Myocyte (in vitro differentiated cells): ENCODE measurements around the gene CHST12. TPM values are rescaled to one million over a fixed set of nuclear protein-coding genes. Genes with fewer than 3 reads are reported as not detected.
"Not testable (repeated sequence)": the region's sequence is repeated elsewhere in the genome, so short reads cannot be mapped to it uniquely, and the experiment has no call there.

Source experiments
- DNase-seq: peaks from one replicate; pipeline ENCODE4 v3.0.0-alpha.2; 2012; ENCODE audit warnings: low read depth
- total RNA-seq: library from RNA; depleted of rRNA; stranded (reverse); fragments of >200 nt; gene quantifications from 2 replicates; pipeline ENCODE4 v1.2.3, GENCODE V29; 2014

CHST12 gene
- total RNA-seq, 1 donor from 2014 or later, result 6.8 TPM

DNA sequence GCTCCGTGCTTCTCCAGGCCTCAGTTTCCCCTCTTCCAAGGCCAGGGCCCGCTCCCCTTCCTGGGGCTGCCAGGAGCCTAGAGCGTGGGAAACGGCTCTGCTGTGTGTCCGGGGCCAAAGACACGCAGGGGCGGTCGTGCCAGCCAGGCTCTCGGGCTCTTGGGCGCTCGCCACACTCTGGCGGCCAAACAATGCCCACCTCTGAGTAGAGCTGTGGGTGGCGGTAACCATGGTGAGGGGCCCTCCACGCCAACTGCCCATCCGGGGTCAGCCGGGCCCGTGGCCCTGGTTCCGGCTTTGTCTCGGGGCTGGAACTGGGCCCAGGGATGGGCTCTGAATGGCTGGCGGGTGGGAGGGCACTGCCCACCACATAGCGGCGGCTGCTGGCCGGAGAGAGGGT is 56.8 kb downstream of the CHST12 start:
- DNase-seq, result no peak

DNA sequence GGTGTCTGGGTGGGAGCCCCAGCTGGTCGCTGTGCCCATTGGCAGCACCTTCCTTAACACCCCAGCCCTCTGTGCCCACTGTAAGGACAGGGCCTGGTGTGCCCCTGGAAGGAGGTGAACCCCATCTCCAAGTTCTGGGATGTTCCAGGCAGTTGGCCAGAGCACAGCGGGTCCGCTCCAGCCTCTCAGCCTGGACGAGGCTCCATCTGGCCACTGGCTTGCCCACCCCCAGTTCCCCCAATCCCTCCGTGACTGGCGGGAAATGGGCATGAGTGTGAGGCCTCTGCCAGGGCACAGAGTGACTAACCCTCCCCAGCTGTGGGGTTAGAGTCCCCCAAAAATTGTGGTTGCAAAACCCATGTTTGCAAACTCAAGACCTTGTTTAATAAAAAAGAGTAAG is 57.2 kb downstream of the CHST12 start:
- no peak for DNase-seq

DNA sequence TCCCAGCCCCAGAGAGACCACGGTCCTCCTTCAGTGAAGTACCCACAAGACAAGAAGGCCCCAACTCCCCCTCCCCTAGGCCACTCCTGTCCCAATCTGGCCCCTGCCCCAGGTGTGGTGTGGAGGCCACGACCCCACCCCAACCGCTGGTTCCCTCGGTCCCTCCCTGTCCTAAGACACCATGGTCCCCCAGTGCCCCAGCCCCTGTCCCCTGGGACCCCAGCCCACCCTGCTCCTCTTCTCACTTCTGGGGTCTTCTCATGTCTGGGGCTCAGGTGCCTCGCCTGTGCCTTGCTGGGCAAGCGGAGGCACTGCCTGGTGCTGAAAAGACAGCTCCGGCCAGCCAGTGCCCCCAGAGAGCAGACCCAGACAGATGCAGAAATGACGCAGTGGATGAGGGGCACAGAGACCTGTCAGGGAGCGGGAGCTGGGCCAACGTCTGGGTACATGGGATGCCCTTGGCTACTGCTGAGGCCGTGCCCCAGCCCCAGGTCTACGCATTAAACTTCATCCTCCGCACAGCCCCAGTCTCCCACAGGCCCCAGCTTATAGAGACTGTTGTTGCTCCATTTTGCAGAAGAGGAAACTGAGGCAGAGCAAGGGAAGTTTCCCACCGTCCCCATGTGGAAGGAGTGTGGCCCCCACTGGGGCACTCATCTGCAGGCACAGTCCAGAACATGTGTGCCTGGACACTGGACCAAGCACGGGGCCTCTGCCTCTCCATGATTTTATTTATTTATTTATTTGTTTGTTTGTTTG is 58.0 kb downstream of the CHST12 start:
- DNase-seq, result no peak

DNA sequence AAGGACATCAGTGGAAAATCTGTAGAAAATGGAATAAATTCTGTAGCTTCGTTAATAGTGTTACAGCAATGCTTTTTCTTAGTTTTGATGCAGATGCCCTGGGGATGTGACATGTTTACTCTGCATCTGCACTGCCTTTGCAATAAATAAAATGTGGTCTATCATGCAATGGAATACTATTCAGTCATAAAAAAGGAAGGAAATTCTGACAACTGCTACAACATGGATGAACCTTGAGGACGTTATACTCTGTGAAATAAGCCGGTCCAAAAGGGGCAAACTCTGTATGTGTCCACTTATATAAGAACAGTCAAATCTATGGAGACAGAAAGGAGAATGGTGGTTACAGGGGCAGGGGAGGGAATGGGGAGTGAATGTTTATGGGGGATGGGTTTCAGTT is 59.3 kb downstream of the CHST12 start:
- DNase-seq, result no peak

DNA sequence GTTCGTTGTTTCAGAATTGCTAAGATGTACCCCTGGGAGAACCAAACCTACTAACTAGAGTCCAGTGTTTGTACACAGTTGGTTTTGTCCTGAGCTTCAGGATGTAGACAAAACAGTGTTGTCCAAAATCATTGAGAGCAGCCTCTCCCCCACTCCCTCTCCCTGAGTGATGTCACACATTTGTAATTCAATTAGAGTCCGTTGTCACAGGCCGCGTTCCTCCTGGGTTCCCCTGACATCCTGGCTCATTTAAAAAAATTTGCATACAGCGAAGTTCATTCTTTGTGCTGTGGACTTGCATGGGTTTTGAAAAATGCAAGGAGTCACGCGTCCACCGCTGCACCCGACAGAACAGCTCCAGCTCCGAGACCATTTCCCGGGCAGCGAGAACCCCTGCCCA is 62.5 kb downstream of the CHST12 start:
- no peak for DNase-seq

DNA sequence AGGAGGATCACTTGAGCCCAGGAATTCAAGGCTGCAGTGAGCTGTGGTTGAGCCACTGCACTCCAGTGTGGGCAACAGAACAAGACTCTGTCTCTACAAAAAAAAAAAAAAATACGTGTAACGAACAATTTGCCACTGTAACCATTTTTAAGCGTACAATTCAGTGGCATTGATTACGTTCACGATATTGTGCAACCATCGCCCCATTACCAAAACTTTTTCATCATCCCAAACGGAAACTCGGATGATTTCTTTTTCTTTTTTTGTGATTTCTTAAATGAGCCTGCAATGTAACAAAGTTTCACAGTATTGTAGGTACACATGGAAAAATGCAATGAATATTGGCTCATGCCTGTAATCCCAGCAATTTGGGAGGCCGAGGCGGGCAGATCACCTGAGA is 63.3 kb downstream of the CHST12 start:
- no peak for DNase-seq

DNA sequence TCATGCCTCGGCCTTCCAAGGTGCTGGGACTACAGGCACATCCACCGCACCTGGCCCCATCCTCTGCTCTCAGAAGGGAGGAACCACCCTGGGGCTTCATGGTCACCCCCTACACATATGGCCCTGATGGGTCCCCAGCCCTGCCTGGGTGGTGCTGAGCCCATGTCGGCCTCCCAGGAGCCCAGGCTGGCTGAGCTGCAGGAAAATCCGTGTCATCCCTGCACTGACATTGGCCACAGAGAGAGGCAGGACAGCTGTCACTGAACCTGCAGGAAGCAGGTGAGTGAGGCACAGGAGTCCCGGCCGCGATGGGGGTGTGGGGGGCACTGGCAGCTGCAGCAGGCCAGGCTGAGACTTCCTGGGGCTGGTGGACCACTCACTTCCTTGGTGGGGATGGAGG is 64.8 kb downstream of the CHST12 start:
- DNase-seq, result no peak

DNA sequence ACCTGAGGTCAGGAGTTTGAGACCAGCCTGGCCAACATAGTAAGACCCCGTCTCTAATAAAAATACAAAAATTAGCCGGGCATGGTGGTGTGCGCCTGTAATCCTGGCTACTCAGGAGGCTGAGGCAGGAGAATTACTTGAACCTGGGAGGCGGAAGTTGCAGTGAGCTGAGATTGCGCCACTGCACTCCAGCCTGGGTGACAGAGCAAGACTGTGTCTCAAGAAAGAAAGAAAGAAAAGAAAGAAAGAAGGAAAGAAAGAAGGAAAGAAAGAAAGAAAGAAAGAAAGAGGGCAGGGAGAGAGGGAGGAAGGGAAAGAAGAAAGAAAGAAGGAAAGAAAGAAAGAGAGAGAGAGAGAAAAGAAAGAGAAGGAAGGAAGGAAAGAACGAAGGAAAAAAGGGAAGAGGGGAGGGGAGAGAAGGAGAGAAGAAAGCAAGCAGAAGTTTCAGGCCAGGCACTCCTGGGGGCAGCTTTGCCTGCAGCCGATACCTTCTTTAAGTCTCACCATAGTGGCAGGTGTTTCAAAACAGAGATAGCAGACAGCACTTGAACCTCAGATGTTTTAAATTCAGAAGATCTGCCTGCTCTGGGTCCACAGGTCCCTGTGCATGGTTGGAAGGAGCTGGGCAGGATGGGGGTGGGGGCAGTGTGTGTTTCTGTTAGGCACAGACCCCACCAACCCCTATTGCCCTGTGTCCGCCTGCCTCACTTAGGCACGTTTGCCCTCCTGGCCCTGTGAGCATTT is 66.2 kb downstream of the CHST12 start:
- DNase-seq, result not testable (repeated sequence)

DNA sequence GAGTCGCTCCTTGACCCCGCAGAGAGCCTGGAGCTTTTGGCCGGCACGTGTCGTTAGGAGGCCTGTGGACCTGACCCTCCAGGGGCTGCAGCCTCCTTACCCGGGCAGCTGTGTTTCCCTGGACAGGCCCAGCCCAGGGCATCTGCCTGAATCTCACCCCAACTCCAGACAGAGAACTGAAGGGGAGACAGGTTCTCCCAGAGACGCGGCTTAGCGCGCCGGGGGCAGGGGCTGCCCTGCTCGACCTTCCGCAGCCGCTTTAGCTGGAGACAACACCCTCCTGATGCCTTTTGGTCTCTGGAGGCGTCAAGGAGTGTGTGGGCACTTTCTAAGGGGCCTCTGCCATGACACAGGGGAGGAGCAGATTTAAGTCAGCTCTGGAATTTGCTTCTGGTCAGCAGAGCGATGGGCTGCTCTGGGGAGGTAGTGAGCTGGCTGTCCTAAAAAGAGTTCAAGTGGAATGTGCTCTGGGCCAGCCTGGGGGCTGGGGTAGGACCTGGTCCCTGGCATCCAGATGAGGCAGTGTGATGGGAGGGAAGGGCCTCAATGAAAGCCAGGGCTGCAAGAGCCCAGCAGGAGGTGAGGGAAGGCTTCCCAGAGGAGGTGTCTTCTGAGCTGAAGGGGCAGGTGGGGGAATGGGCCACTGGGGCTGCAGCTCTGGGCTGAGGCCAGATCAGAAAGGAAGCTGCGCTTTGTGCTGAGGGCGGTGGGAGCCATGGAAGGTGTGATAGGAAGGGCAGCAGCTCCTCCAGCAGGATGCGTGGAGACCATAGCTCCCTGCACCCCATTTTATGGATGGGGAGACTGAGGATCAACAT is 67.0 kb downstream of the CHST12 start:
- DNase-seq, result no peak

DNA sequence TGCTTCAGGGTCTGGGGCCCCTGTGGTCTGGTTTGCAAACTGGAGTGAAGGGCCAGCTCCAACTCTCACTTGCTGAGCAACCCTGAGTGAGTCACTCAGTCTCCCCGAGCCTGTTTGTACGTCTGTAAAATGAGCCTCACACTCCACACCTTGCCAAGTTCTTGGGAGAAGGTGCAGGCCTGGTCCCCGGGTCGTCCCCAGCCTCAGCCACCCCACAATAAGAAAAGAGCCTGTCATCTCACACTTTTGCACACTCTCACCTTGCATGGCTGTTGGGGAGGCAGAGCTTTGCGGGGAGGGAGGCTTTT is 67.6 kb downstream of the CHST12 start:
- no peak for DNase-seq

DNA sequence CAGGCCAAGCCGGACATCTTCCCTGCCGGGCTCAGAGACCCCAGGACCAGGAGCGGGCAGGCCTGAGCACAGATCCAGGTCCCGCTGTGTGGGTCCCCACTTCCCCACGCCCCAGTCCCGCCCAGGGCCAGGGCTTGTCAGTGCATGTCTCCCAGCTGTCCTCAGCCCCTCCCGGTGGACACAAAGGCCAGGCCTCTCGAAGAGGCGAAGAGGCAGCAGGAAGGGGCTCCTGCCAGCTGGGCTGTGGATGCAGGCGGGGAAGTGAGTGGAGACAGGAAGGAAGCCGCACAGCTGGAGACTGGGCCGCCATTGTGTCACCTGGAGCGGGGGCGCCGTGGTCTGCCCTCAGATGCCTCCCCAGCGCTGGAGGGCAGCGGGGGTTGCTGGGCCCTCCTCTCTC is 68.0 kb downstream of the CHST12 start:
- peak; percentile 41 for DNase-seq

DNA sequence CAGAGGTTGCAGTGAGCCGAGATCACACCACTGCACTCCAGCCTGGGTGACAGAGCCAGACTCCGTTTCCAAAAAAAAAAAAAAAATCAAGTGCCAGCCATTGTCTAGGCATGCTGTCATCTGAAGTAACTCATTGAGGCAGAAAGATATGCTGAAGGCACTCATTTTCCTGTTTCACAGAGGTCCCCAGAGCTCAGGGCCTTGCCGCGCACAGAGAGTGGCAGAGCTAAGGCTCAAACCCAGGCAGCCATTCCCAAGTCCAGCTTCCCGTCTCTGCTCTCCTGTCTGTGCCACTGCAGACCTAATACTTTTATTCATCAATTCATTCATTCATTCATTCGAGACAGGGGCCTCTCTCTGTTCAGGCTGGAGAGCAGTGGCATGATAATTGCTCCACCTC is 69.3 kb downstream of the CHST12 start:
- no peak for DNase-seq

DNA sequence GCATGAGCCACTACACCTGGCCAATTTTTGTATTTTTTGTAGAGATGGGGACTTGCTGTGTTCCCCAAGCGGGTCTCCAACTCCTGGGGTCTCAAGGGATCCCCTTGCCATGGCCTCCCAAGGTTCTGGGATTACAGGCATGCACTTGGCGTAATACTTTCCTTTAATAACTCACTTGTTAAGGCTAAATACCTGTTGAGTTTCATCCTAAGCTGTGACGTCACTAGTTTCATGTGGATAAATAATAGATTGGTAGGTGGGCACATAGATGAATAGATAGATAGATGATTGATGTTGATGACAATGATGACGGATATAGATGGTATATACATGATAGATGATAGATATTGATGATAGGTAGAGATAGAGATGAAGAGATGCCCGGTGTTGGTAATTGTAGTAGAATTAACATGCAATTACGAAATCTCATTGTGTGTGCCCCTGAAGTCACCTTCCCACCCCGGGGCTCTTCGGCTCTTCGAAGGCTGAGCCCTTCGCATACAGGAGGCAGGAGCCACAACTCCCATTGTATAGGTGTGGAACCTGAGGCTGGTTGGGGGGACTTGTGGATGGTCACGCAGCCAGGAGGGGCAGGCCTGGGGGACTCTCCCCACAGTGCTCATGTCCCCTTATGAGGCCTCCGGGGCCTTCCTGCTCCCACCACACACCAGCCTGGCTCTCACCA is 70.2 kb downstream of the CHST12 start:
- no peak for DNase-seq

DNA sequence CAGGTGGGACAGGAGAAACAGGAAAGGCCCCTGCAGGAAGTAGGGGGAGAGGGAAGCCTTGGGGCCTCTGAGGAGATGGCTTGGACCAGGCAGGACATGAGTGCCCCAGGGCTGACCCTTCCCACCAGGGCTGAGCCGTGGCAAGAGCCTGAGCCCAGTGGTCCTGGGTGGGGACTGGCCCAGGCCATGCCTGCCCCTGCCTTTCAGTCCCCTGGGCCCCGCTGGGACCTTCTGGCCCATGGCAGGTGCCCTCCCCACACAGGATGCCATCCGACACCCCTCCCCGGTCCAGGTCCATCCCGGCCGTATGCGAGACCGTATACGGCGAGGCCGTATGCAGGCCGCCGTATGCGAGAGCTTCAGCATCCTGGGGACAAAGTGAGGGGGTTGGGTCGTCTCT is 70.8 kb downstream of the CHST12 start:
- DNase-seq, result no peak

DNA sequence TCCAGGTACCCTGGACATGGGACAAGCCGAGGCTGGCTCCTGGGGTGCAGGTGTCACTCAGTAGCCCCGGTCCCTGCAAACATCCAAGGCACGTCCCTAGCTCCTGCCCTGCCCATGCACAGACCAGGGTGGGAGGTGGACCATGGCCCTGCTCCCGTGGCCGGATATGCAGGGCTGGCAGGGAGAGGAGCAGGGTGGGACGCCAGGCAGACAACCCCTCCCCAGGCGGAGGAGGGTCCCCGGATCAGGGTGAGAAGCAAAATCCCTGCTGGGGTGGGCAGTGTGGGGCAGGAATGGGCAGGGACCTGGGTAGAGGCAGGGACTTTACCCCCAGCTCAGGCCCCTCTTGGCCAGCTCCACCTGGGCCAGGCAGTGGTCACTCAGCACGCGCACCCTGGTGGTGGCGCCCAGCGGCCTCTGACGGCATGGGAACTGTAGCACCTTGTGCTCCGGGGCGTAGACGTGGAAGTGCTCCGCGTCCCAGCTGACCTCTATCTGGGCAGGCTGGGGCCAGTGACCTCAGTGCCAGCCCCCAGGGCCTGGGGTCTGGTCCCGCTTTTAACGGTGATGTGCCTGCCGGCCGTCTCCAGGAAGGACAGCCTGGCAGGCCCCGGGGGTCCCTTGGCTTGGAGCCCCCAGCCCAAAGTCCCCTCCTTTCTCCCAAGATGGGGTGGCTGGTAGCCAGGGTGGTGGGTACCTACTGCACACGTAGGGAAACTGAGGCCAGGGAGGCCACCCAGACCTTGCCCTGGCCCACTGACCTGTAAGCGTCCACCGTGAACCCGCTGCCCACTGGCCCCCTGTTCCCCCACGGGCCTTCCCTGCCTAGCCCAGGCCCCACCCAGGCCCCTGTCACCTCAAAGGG is 71.6 kb downstream of the CHST12 start:
- DNase-seq, result no peak

DNA sequence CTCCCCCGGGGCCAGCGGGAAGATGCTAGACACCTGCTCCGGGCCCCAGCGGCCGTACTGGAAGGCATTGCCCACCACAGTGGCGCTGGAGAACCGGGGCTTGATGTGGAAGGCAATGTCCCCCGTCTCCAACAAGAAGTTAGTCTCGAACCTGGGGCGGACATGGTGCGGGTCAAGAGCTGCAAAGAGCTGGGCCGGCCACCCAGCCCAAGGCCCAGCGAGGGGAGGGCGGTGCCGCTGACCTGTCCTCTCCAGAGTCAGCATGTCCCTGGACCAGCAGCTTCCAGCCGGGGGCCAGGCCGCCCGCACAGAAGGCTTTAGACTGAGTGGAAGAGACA is 72.2 kb downstream of the CHST12 start:
- DNase-seq, result no peak

DNA sequence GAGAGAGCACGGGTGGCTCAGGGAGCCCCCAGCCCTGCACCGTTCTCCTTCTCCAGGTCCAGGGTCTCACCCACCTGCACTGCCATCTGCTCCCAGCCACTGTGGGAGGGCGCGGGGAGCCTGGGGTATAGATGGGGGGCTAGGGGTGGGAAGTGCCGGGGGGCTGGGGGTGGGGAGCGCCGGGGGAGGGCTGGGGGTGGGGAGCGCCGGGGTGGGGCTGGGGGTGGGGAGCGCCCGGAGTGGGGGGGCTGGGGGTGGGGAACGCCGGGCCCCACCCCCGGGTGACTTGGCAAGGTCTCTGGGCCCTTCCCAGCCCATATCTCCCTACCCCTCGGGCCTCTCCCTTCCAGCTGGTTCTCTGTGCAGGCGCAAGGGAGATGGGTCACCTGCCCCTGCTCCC is 72.9 kb downstream of the CHST12 start, which contains the start of gene GRIFIN:
Gene GRIFIN, minus strand, starts transcription at position 101 of the 400 bp plus-strand sequence. Its CDS starts 15 bp downstream, at position 86.
- no peak for DNase-seq

DNA sequence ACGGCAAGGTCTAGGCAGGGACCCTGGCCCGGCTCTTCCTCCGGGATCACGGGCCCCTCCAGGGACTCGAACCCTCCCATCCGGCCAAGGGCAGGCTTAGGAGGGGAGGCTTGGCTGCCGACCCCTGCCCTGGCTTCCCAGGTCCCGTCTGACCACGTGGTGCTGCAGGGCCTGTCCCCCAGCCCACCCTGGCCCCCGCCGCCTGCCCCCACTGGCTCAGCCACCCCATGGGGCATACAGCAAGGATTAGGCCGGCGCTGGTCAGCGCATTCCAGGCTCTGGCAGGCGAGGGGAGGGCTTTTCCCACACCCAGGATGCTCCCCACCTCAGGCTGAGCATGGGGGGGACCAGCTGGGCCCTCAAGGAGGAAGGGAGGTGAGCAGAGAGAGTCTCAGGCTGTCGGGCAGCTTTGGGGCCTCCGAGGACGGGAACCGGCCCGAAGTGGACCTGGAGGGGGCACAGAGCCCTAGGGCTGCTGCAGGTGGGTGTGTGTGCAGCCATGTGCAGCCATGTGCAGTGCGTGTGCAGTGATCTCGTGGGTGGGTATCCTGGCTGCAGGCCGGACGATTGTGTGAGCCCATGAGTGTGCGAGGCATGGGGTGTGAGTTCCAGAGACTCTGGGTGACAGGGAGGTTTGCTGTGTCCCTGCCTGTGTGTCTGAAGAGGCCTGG is 73.5 kb downstream of the CHST12 start:
- DNase-seq, result no peak

DNA sequence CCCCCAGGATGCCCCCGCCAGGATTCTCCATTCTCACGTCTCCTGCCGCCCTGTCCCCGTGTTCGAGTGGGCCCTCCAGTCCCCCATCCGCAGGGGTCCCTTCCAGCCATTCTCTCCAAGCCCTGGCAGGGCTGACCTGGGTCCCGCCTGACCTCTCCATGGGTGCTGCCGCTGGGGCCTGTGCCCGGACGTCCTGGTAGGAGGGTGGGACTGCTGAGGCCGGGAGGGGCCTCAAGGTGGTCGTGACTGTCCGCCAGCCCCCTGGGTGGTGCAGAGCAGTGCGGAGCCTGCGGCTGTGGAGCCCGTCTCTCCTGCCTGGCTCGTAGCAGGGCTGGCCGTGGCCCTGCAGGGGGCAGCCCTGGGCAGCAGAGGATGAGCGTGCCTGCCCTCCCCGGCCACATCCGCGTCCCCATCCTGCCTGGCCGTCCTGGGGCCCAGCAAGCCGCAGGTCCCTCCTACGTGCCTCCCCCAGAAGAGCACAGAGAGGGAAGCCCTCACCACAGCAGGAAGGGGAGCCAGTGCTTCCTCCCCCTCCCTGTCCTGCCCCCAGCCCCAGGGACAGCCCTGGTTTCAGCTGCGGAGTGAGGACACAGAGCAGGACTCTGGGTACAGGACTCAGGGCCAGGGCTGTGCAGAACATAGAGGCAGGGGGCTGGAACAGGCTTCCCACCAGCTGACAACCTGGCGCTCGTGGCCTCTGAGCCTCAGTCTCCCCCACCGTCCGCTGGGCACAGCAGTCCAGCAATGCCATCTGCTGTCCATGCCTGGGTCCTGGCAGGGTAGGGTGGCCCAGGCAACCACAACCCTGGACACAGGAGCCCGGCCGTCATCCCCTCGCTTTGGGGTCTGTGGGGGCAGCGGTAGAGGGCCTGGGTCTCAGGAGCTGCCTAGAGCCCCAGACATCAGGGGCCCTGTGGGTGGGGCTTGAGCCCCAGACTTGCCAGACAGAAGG is 74.3 kb downstream of the CHST12 start:
- peak; percentile 68 for DNase-seq
